BJ (cell line): ENCODE data around the gene ODAD2. TPM values are rescaled to one million over a fixed set of nuclear protein-coding genes. Genes with fewer than 3 reads are reported as not detected.

Source experiments
- CTCF ChIA-PET: fragments of 350-600 bp; formaldehyde crosslinking; extraction: SDS; loops from one replicate; lab custom pipeline; 2021; ENCODE audit warnings: antibody characterized with exemption, inconsistent platforms; lab: Yijun Ruan, JAX
- POLR2A ChIA-PET: fragments of 300-600 bp; sonication (Branson Sonifier 250); formaldehyde crosslinking; extraction: SDS; loops from one replicate; lab custom pipeline; 2021; ENCODE audit warnings: antibody characterized with exemption; lab: Charles Lee
- DNase-seq: peaks from one replicate; pipeline ENCODE4 v3.0.0-alpha.2; 2011; ENCODE audit warnings: low read depth
- H3K27me3 ChIP-seq: 2 replicates; pipeline ENCODE4 v1.6.0; 2011; ENCODE audit warnings: low read length; ENCODE audit not compliant: control insufficient read depth, insufficient read depth
- H3K36me3 ChIP-seq: 2 replicates; pipeline ENCODE4 v1.5.1; 2011; ENCODE audit warnings: low read length; ENCODE audit not compliant: control insufficient read depth, insufficient read depth
- H3K4me3 ChIP-seq: 2 replicates; pipeline ENCODE4 v1.5.1; 2011; ENCODE audit warnings: low read depth, mild to moderate bottlenecking, control low read depth, low read length
- CTCF ChIP-seq: IDR thresholded peaks from 2 replicates; pipeline ENCODE4 v1.5.1; 2011; ENCODE audit warnings: low read depth, mild to moderate bottlenecking, control low read depth, inconsistent platforms, low read length, moderate library complexity; ENCODE audit not compliant: insufficient read depth
- polyA plus RNA-seq: library from polyadenylated mRNA; depleted of rRNA; stranded (reverse); fragments of >200 nt; gene quantifications from 2 replicates; pipeline ENCODE4 v1.2.3, GENCODE V29; 2011

Gene ODAD2
- polyA plus RNA-seq, 1 experiment: 3.9 TPM

GRCh38 chr10:27819781-27820531 is 178.9 kb downstream of the ODAD2 start:
- DNase-seq: peak; percentile 49
- no peaks in the 10 kb centered on the region for H3K27me3 ChIP-seq
- POLR2A ChIA-PET: interaction anchor here (0.7 kb wide), 1 partner anchor 40 kb away, joined by 12 read pairs; no protein-coding TSS in a partner anchor
- no peaks in the 10 kb centered on the region for H3K36me3 ChIP-seq
- H3K4me3 ChIP-seq: no peak overlapping the region
- no peak for TF ChIP-seq CTCF
- CTCF ChIA-PET: no interaction called here

GRCh38 chr10:27816320-27816719 is 182.6 kb downstream of the ODAD2 start:
- Histone ChIP-seq H3K4me3 (no peak overlapping the region), H3K27me3 (no peaks in the 10 kb centered on the region), H3K36me3 (no peaks in the 10 kb centered on the region)
- DNase-seq: no peak
- no peak for TF ChIP-seq CTCF
- ChIA-PET CTCF (no interaction called here), POLR2A (no interaction called here)

GRCh38 chr10:27815846-27816245 is 183.0 kb downstream of the ODAD2 start:
- Histone ChIP-seq H3K36me3 (no peaks in the 10 kb centered on the region), H3K27me3 (no peaks in the 10 kb centered on the region), H3K4me3 (no peak overlapping the region)
- ChIA-PET POLR2A (no interaction called here), CTCF (no interaction called here)
- DNase-seq: no peak
- TF ChIP-seq CTCF: no peak

- TF ChIP-seq CTCF: no peak
- CTCF ChIA-PET: interaction anchor here (0.9 kb wide), 1 partner anchor 9 kb away, joined by 3 read pairs; no protein-coding TSS in a partner anchor
- H3K27me3 ChIP-seq: no peaks in the 10 kb centered on the region
- H3K4me3 ChIP-seq: no peak overlapping the region
- POLR2A ChIA-PET: no interaction called here
- no peak for DNase-seq
- no peaks in the 10 kb centered on the region for H3K36me3 ChIP-seq
Observed at GRCh38 chr10:27815261-27815660, 183.6 kb downstream of the ODAD2 start.

GRCh38 chr10:27805180-27805579 is 193.7 kb downstream of the ODAD2 start:
- ChIA-PET CTCF (interaction anchor here (0.6 to 0.9 kb wide), 2 partner anchors 38 to 39 kb away, joined by 3 read pairs; no protein-coding TSS in a partner anchor), POLR2A (no interaction called here)
- no peak for DNase-seq
- Histone ChIP-seq H3K4me3 (no peak overlapping the region), H3K27me3 (no peaks in the 10 kb centered on the region), H3K36me3 (no peaks in the 10 kb centered on the region)
- no peak for TF ChIP-seq CTCF
